ENCODE measurements around the gene FAM156A. TPM values are rescaled to one million over a fixed set of nuclear protein-coding genes. Genes with fewer than 3 reads are reported as not detected.
"Not testable (repeated sequence)": the region's sequence is repeated elsewhere in the genome, so short reads cannot be mapped to it uniquely, and the experiment has no call there.

FAM156A gene
- total RNA-seq, 4 donors from 2014 or later = 12.9 to 89.1 (median 25.8) TPM

- Histone ChIP-seq H3K27me3 (no peaks in the 10 kb centered on the region), H3K4me1 (no peaks in the 10 kb centered on the region), H3K36me3 (no peaks in the 10 kb centered on the region), H3K27ac (peak overlapping the region; percentile 94 to 99), H3K9me3 (no peaks in the 10 kb centered on the region), H3K4me3 (peak overlapping the region; percentile 83 to 84)
- TF ChIP-seq POLR2A (IDR thresholded peaks at IDR 0.05) = peak; percentile 61 to 82
- TF ChIP-seq CTCF (IDR thresholded peaks at IDR 0.05) = peak; percentile 92 to 100 (median 98)
- DNase-seq = peak; percentile 96 to 97
- intact Hi-C loops (cut with DNase I; ENCODE audit: low total_unique reads) = no loop called here
Measured at GRCh38 chrX:52934704-52935469, 23.4 kb downstream of the FAM156A start.

GRCh38 chrX:52933976-52934703 is 24.2 kb downstream of the FAM156A start:
- Histone ChIP-seq H3K4me3 (peak overlapping the region; percentile 83 to 84), H3K27ac (peak overlapping the region; percentile 94 to 99), H3K36me3 (no peaks in the 10 kb centered on the region), H3K27me3 (no peaks in the 10 kb centered on the region), H3K9me3 (no peaks in the 10 kb centered on the region), H3K4me1 (no peaks in the 10 kb centered on the region)
- TF ChIP-seq POLR2A (IDR thresholded peaks at IDR 0.05) (no peak), CTCF (IDR thresholded peaks at IDR 0.05) (no peak)
- intact Hi-C loops (cut with DNase I; ENCODE audit: low total_unique reads) = no loop called here
- no peak for DNase-seq

GRCh38 chrX:52933213-52933612 is 25.1 kb downstream of the FAM156A start:
- TF ChIP-seq CTCF (IDR thresholded peaks at IDR 0.05) (no peak), POLR2A (IDR thresholded peaks at IDR 0.05) (no peak)
- Histone ChIP-seq H3K36me3 (no peaks in the 10 kb centered on the region), H3K9me3 (no peaks in the 10 kb centered on the region), H3K4me1 (no peaks in the 10 kb centered on the region), H3K4me3 (no peak overlapping the region), H3K27ac (no peak overlapping the region), H3K27me3 (no peaks in the 10 kb centered on the region)
- DNase-seq = no peak
- intact Hi-C loops (cut with DNase I; ENCODE audit: low total_unique reads) = no loop called here

- DNase-seq; H3K27ac ChIP-seq; H3K36me3 ChIP-seq; H3K27me3 ChIP-seq; H3K4me1 ChIP-seq; H3K9me3 ChIP-seq; intact Hi-C loops (cut with DNase I; ENCODE audit: low total_unique reads); H3K4me3 ChIP-seq: not testable (repeated sequence)
Measured at GRCh38 chrX:52930214-52930613, 28.1 kb downstream of the FAM156A start.

- no peak for DNase-seq
- H3K27ac ChIP-seq = no peak overlapping the region
Measured at GRCh38 chrX:52923781-52924241, 34.5 kb downstream of the FAM156A start.

GRCh38 chrX:52914704-52915103 is 43.6 kb downstream of the FAM156A start:
- intact Hi-C loops (cut with DNase I; ENCODE audit: low total_unique reads) = not testable (repeated sequence)

More at GRCh38 chrX:52923781-52924241, 34.5 kb downstream of the FAM156A start:
- H3K4me1 ChIP-seq = no peaks in the 10 kb centered on the region
- no peak overlapping the region for H3K4me3 ChIP-seq
- H3K36me3 ChIP-seq = no peaks in the 10 kb centered on the region
- no peaks in the 10 kb centered on the region for H3K27me3 ChIP-seq
- intact Hi-C loops (cut with DNase I; ENCODE audit: low total_unique reads) = no loop called here
- H3K9me3 ChIP-seq = no peaks in the 10 kb centered on the region
- no peak for TF ChIP-seq CTCF (IDR thresholded peaks at IDR 0.05)
- TF ChIP-seq POLR2A (IDR thresholded peaks at IDR 0.05) = no peak

GRCh38 chrX:52913681-52914080 is 44.6 kb downstream of the FAM156A start:
- DNase-seq; H3K9me3 ChIP-seq; H3K4me3 ChIP-seq; H3K4me1 ChIP-seq; H3K27ac ChIP-seq; intact Hi-C loops (cut with DNase I; ENCODE audit: low total_unique reads); H3K27me3 ChIP-seq; H3K36me3 ChIP-seq: not testable (repeated sequence)

More at GRCh38 chrX:52914704-52915103, 43.6 kb downstream of the FAM156A start:
- H3K36me3 ChIP-seq, DNase-seq, H3K4me1 ChIP-seq, H3K27me3 ChIP-seq, H3K9me3 ChIP-seq, H3K27ac ChIP-seq, H3K4me3 ChIP-seq: not testable (repeated sequence)

- intact Hi-C loops (cut with DNase I; ENCODE audit: low total_unique reads); H3K27ac ChIP-seq; H3K36me3 ChIP-seq; DNase-seq; H3K4me1 ChIP-seq; H3K9me3 ChIP-seq; H3K27me3 ChIP-seq; H3K4me3 ChIP-seq: not testable (repeated sequence)
Measured at GRCh38 chrX:52909313-52909969, 48.9 kb downstream of the FAM156A start.

Measured in uterus (tissue), 4 donors.